GM20000 (cell line): Measurements from ENCODE around the gene GH2.

Source experiments
- DNase-seq: peaks from one replicate; pipeline ENCODE4 v3.0.0; 2012; ENCODE audit warnings: low spot score
- TF ChIP-seq, protein P1 (sequence below): IDR thresholded peaks from 2 replicates; pipeline ENCODE4 v1.5.1; 2012; ENCODE audit warnings: mild to moderate bottlenecking, control low read depth; ENCODE audit errors: extremely low read depth, missing control alignments

GH2 gene

DNA sequence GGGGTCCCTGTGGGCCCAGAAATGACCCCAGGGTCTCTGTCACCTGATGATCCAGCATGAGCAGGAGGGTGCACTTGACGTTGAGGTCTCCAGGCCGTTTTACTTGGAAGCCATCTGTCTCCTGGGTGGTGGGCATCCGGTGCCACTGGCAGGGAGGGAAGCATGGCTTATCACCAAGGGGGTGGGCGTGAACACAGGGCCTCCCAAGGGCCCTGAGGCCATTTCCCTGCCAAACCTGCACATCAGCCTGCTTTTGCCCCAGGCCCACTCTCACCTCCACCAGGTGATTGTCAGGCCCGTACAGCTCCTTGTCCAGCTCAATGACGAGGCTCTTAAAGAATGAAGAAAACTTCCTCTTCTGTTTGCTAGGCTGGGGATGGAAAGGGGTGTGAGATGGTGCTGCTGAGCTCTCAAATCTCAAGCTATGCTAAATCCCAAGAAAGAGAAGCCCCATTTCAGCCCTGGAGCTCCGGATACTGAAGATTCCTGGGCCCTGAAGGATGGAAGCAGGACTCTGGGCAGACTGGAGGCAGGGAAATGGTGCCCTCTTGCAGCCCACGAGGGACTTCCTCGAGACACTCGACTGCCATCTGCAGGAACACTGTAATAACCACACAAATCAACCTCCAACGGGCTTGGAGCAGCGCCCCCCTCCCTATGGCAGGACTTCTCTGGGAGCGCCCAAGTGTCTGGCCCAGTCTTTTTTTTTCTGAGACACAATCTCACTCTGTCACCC is 47.1 kb downstream of the GH2 start:
- TF ChIP-seq, protein P1, sequence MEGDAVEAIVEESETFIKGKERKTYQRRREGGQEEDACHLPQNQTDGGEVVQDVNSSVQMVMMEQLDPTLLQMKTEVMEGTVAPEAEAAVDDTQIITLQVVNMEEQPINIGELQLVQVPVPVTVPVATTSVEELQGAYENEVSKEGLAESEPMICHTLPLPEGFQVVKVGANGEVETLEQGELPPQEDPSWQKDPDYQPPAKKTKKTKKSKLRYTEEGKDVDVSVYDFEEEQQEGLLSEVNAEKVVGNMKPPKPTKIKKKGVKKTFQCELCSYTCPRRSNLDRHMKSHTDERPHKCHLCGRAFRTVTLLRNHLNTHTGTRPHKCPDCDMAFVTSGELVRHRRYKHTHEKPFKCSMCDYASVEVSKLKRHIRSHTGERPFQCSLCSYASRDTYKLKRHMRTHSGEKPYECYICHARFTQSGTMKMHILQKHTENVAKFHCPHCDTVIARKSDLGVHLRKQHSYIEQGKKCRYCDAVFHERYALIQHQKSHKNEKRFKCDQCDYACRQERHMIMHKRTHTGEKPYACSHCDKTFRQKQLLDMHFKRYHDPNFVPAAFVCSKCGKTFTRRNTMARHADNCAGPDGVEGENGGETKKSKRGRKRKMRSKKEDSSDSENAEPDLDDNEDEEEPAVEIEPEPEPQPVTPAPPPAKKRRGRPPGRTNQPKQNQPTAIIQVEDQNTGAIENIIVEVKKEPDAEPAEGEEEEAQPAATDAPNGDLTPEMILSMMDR = peak; percentile 50
- DNase-seq = peak; percentile 68

DNA sequence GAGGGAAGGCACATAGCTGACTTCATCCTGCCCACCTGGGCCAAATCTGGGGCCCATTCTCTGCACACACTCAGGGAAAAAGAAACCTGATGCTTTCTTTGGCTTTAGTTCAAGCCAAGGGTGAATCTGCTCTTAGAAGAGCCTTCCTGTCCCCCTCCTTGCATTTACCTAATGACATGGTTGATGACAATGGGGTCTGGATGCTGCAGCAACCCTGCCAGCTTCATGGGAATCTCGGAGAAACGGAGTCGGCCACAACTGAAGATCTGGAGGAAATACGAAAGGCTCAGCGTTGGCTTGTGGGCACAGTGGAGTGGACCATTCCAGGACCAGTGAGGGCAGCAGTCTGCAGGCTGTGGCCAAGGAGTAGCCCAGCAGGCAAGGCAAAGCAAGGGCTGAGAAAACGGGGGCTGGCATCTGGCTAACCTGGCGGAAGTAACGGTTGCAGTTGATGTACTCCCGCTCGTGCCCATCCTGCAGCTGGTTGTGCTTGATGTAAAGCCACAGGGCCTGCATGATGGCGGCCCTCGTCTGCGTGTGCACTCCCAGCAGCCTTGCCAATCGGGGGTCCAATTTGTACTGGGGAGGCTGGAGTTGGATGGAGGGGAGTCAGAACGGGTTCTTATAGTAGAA is 47.9 kb downstream of the GH2 start:
- no peak for DNase-seq
- TF ChIP-seq, protein P1 = no peak

DNA sequence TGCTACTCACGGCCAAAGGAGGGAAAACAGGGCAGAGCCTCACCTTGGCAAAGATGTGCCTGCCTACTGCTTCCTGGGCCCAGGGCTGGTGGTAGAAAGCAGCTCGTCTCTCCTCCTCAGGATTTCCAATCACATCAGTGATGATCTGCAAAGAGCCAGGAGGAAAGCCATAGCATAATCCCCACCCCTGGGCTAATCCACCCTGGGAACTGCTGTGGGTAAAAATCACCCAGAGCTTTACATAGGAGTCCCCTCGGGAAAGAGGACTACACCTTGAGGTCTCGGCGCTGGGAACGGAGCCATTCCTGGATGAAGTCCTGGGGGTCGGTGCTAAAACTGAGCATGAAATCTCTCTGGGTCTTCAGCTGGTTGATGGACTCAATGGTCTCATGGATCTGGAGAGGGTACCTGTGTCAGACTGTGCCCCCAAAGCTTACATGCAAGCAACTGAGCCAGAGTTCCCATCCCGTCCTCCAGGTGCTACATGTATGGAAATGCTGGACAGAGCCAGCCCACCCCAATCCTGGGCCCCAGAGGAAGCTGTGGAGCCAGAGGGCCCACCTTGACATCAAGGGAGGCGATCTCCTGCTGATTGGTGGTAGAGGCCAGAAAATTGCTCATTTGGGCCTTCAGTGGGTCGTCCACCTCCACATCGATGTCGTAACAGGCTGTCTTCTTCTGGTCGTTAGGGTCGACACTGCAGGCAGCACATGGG is 48.6 kb downstream of the GH2 start:
- no peak for DNase-seq
- TF ChIP-seq, protein P1 = no peak

DNA sequence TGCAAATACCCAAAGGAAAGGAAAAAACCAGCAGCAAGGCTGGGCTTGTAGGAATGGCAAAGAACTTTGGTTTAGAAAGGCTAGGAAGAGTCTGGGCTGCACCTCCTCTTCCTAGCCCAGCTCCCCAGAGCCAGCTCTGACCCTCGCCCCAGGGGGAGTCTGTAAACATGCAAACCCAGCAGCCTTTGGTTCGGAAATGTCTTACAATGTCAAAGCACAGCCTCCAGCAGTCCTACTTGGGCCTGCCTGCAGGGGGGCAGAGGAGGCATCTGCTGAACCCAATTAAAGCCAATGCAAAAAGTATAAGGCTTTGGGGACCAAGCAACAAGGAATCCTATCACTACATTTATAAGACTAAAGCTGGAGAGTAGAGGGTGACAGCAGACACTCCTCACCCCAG is 49.3 kb downstream of the GH2 start:
- no peak for DNase-seq
- TF ChIP-seq, protein P1 = no peak

DNA sequence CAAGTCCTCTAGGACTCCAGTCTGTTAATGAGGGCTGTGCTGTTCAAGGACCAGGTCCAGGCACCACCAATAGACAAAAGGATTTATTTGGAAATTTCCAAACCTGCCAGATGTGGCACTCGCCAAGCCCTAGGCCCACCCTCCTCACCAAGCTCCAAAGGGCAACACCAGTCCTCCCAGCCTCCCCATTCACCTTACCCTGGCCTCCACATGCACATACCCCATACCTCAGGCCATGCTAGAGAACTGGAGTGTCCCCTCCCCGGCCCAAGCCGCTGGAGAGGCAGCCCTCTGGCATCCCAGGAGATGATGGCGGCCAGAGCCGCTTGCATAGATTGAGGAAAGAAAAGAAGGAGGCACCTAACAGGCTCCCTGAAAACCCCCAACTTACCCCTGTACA is 49.7 kb downstream of the GH2 start:
- no peak for DNase-seq
- TF ChIP-seq, protein P1 = no peak

DNA sequence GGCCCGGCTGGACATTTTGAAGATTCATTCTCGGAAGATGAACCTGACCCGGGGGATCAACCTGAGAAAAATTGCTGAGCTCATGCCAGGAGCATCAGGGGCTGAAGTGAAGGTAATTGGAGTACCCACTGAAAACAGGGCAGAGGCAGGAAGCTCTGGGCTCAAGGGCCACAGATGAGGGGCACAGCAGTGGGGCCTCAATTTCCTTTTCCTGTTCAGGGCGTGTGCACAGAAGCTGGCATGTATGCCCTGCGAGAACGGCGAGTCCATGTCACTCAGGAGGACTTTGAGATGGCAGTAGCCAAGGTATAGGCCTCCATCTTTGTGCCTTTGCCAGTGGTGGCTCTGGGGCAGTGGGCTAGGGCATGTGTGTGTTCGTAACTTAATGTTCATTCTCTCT is 50.2 kb downstream of the GH2 start:
- TF ChIP-seq, protein P1 = no peak
- DNase-seq = no peak

DNA sequence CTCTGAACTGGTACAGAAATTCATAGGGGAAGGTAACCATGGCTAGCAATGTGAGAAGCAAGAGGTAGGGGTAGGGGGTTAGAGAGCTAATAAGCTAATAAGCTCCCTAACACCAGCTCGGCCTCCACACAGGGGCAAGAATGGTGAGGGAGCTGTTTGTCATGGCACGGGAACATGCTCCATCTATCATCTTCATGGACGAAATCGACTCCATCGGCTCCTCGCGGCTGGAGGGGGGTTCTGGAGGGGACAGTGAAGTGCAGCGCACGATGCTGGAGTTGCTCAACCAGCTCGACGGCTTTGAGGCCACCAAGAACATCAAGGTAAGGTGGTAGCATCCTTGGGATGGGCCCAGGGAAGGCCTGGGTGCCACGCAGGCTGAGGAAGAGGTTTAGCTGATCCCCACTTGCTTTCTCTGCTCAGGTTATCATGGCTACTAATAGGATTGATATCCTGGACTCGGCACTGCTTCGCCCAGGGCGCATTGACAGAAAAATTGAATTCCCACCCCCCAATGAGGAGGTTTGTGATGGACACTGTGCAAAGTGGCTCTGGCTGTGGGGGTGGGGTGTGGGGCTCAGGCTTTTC is 50.7 kb downstream of the GH2 start:
- no peak for DNase-seq
- TF ChIP-seq, protein P1 = no peak
